Liver (tissue), 9 donors: Measurements from ENCODE around the gene GAS7. TPM values are rescaled to one million over a fixed set of nuclear protein-coding genes. Genes with fewer than 3 reads are reported as not detected.

ENCODE experiments used
- DNase-seq: peaks from one replicate; pipeline ENCODE4 v3.0.0-alpha.2; 2017; ENCODE audit warnings: low spot score
- H3K27ac ChIP-seq, 2 donors: one replicate each; pipeline ENCODE4 v1.7.0; 2013; ENCODE audit warnings: inconsistent platforms in 2 of 2, low read length in 2 of 2, control low read depth in 1 of 2, low read depth in 1 of 2, mild to moderate bottlenecking in 1 of 2
- H3K27me3 ChIP-seq, 4 donors: one replicate each; pipeline versions ENCODE4 v1.6.1 to v1.7.0; 2013; ENCODE audit warnings: low read length in 3 of 4, inconsistent platforms in 1 of 4, mild to moderate bottlenecking in 1 of 4, moderate library complexity in 1 of 4; ENCODE audit not compliant: control insufficient read depth in 4 of 4, insufficient read depth in 4 of 4
- H3K36me3 ChIP-seq, 4 donors: one replicate each; pipeline versions ENCODE4 v1.6.1 to v1.7.0; 2013; ENCODE audit warnings: low read length in 3 of 4, mild to moderate bottlenecking in 3 of 4, low read depth in 1 of 4, moderate library complexity in 1 of 4; ENCODE audit not compliant: control insufficient read depth in 4 of 4, insufficient read depth in 3 of 4
- H3K4me1 ChIP-seq, 4 donors: one replicate each; pipeline versions ENCODE4 v1.6.1 to v1.7.0; 2013; ENCODE audit warnings: low read length in 3 of 4, mild to moderate bottlenecking in 3 of 4, moderate library complexity in 1 of 4; ENCODE audit not compliant: control insufficient read depth in 4 of 4, insufficient read depth in 4 of 4
- H3K4me3 ChIP-seq, 3 donors: one replicate each; pipeline versions ENCODE4 v1.6.1 to v1.7.0; 2013; ENCODE audit warnings: low read length in 3 of 3, control low read depth in 1 of 3, low read depth in 1 of 3, mild to moderate bottlenecking in 1 of 3
- H3K9ac ChIP-seq, 2 donors: one replicate each; pipeline ENCODE4 v1.7.0; 2013; ENCODE audit warnings: low read length in 2 of 2, mild to moderate bottlenecking in 2 of 2, moderate library complexity in 2 of 2, control low read depth in 1 of 2, low read depth in 1 of 2
- H3K9me3 ChIP-seq, 4 donors: one replicate each; pipeline versions ENCODE4 v1.6.1 to v1.7.0; 2013; ENCODE audit warnings: low read length in 3 of 4; ENCODE audit not compliant: control insufficient read depth in 4 of 4
- EGR1 ChIP-seq, 2 donors: IDR thresholded peaks; 2 replicates each; pipeline ENCODE4 v1.6.1; 2016 to 2018; ENCODE audit warnings: antibody characterized with exemption in 2 of 2, low read depth in 2 of 2
- FOXA1 ChIP-seq: IDR thresholded peaks from 2 replicates; pipeline ENCODE4 v1.6.1; 2016; ENCODE audit warnings: antibody characterized with exemption
- FOXA2 ChIP-seq: IDR thresholded peaks from 2 replicates; pipeline ENCODE4 v1.6.1; 2016; ENCODE audit warnings: antibody characterized with exemption
- HNF4A ChIP-seq, 2 donors: conservative IDR thresholded peaks; 2 replicates each; pipeline ENCODE4 v1.6.1; 2016; ENCODE audit warnings: antibody characterized with exemption in 2 of 2, mild to moderate bottlenecking in 2 of 2
- HNF4G ChIP-seq: IDR thresholded peaks from 2 replicates; pipeline ENCODE4 v1.6.1; 2016; ENCODE audit warnings: antibody characterized with exemption
- JUND ChIP-seq, 2 donors: IDR thresholded peaks; 2 replicates each; pipeline ENCODE4 v1.6.1; 2016; ENCODE audit warnings: antibody characterized with exemption in 2 of 2
- NR2F2 ChIP-seq: IDR thresholded peaks from 2 replicates; pipeline ENCODE4 v1.6.1; 2016; ENCODE audit warnings: antibody characterized with exemption
- RAD21 ChIP-seq, 2 donors: IDR thresholded peaks; 2 replicates each; pipeline ENCODE4 v1.6.1; 2016; ENCODE audit warnings: antibody characterized with exemption in 2 of 2, mild to moderate bottlenecking in 2 of 2
- RXRA ChIP-seq, 2 donors: IDR thresholded peaks; 2 replicates each; pipeline ENCODE4 v1.6.1; 2017 to 2018; ENCODE audit warnings: antibody characterized with exemption in 2 of 2, mild to moderate bottlenecking in 1 of 2
- SP1 ChIP-seq: IDR thresholded peaks from 2 replicates; pipeline ENCODE4 v1.6.1; 2018; ENCODE audit warnings: antibody characterized with exemption, mild to moderate bottlenecking
- TAF1 ChIP-seq: conservative IDR thresholded peaks from 2 replicates; pipeline ENCODE4 v1.6.1; 2016; ENCODE audit warnings: antibody characterized with exemption, mild to moderate bottlenecking
- YY1 ChIP-seq: IDR thresholded peaks from 2 replicates; pipeline ENCODE4 v1.6.1; 2016; ENCODE audit warnings: antibody characterized with exemption, mild to moderate bottlenecking
- WGBS: extraction: QIAGEN DNeasy Blood & Tissue Kit; methylation state at CpG from one replicate; pipeline ENCODE4 v1.1.7; 2013; 5-methylcytosine and 5-hydroxymethylcytosine counted together
- polyA plus RNA-seq, 2 donors: library from polyadenylated mRNA; stranded (reverse) in 1 of 2; unstranded in 1 of 2; fragments of 200-250 nt in 1 of 2; fragments of >200 nt in 1 of 2; fragmentation: Nextera tagmentation in 1 of 2; extraction: Ambion mirVana in 1 of 2; gene quantifications; one replicate each; pipeline versions ENCODE4 v1.2.1 to v1.2.3, GENCODE V29; 2013 to 2015
- total RNA-seq, 2 donors: library from RNA; depleted of rRNA; stranded (reverse); fragments of >200 nt; gene quantifications; one replicate each; pipeline ENCODE4 v1.2.3, GENCODE V29; 2014
- TF ChIP-seq, protein P1 (sequence below): IDR thresholded peaks from 2 replicates; pipeline ENCODE4 v1.6.1; 2016; ENCODE audit warnings: antibody characterized with exemption
- TF ChIP-seq, protein P2 (sequence below): fragments of 150-350 bp; IDR thresholded peaks from 2 replicates; pipeline ENCODE4 v1.5.1; 2017; ENCODE audit warnings: improper control_type of control experiment, low read depth, low read length; ENCODE audit not compliant: missing input control
- TF ChIP-seq, protein P3 (sequence below): IDR thresholded peaks from 2 replicates; pipeline ENCODE4 v1.6.1; 2016; ENCODE audit warnings: antibody characterized with exemption
- TF ChIP-seq, protein P4 (sequence below): IDR thresholded peaks from 2 replicates; pipeline ENCODE4 v1.6.1; 2016; ENCODE audit warnings: antibody characterized with exemption, mild to moderate bottlenecking
- donor health status: healthy.
- donor health status: healthy.
- donor health status: healthy.
- donor health status: healthy.
- donor health status: healthy.

Gene GAS7
- total and polyA plus RNA-seq, 4 donors = 0.79 to 6.1 (median 2.5) TPM

DNA sequence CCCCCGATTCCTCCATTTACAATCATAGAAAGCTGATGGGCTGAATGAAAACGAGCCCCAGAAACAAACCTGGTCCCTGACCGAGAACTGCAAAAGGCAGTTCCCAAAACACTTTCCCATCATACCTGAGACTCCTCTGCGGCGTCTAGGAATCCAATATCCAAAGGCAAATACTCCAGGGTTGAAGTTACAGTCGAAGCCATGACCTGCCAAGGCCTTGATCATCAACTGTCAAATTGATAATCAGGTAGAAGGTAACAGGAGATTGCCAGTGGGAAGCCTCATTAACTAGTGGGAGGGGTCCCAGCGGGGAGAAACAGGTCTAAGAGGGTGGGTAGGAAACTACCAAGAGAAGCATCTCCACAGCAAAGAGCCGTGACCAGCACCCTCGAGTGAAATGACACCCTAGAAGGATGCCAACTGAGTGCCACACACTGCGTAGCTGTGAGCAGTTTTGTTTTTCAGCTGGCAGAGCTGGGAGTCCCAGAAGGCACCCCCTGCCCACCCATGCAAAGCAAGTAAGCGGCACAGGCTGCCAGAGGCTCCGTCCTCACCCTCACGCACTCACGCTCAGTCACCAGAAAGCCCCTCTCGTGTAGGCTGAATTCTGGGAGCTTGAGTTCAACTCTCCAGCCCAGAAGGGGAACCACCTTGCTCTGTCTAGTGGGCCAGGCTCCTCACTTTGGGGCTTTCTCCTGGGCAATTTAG is 146.1 kb downstream of the GAS7 start:
- Histone ChIP-seq H3K9ac (no peak overlapping the region), H3K9me3 (no peaks in the 10 kb centered on the region), H3K27ac (no peak overlapping the region), H3K36me3 (no peaks in the 10 kb centered on the region), H3K4me1 (no peaks in the 10 kb centered on the region), H3K4me3 (no peak overlapping the region), H3K27me3 (no peaks in the 10 kb centered on the region)
- TF ChIP-seq, protein P1, sequence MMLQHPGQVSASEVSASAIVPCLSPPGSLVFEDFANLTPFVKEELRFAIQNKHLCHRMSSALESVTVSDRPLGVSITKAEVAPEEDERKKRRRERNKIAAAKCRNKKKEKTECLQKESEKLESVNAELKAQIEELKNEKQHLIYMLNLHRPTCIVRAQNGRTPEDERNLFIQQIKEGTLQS = no peak
- TF ChIP-seq, protein P2, sequence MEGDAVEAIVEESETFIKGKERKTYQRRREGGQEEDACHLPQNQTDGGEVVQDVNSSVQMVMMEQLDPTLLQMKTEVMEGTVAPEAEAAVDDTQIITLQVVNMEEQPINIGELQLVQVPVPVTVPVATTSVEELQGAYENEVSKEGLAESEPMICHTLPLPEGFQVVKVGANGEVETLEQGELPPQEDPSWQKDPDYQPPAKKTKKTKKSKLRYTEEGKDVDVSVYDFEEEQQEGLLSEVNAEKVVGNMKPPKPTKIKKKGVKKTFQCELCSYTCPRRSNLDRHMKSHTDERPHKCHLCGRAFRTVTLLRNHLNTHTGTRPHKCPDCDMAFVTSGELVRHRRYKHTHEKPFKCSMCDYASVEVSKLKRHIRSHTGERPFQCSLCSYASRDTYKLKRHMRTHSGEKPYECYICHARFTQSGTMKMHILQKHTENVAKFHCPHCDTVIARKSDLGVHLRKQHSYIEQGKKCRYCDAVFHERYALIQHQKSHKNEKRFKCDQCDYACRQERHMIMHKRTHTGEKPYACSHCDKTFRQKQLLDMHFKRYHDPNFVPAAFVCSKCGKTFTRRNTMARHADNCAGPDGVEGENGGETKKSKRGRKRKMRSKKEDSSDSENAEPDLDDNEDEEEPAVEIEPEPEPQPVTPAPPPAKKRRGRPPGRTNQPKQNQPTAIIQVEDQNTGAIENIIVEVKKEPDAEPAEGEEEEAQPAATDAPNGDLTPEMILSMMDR = no peak
- TF ChIP-seq RAD21 (IDR thresholded peaks at IDR 0.05) (no peak), YY1 (no peak), RXRA (IDR thresholded peaks at IDR 0.05) (no peak), FOXA2 (no peak)
- DNase-seq = no peak
- 75% methylated on average over 15 of the region's 15 CpGs for WGBS

DNA sequence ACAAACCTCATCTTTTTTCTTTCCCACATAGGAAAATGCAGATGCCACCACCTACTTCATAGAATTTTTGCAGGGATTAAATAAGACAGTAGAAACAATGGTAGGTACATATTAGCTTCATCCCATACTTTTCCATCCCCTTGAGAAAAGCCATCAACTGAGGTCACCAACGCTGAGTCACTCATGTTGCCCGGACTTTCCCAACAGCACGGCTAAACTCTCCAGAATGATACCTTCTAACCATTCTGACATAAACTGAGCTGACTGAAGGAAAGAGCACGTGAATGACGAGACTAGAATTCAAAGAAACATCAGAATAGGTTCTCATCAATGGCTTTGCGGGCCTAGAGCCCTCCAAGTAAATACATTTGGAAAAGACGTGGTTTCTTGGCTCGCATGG is 147.3 kb downstream of the GAS7 start:
- TF ChIP-seq NR2F2 = no peak
- TF ChIP-seq TAF1 = no peak
- TF ChIP-seq YY1 = no peak
- TF ChIP-seq HNF4G = no peak
- TF ChIP-seq, protein P2 = no peak
- TF ChIP-seq, protein P3, sequence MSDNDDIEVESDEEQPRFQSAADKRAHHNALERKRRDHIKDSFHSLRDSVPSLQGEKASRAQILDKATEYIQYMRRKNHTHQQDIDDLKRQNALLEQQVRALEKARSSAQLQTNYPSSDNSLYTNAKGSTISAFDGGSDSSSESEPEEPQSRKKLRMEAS = no peak
- TF ChIP-seq, protein P4, sequence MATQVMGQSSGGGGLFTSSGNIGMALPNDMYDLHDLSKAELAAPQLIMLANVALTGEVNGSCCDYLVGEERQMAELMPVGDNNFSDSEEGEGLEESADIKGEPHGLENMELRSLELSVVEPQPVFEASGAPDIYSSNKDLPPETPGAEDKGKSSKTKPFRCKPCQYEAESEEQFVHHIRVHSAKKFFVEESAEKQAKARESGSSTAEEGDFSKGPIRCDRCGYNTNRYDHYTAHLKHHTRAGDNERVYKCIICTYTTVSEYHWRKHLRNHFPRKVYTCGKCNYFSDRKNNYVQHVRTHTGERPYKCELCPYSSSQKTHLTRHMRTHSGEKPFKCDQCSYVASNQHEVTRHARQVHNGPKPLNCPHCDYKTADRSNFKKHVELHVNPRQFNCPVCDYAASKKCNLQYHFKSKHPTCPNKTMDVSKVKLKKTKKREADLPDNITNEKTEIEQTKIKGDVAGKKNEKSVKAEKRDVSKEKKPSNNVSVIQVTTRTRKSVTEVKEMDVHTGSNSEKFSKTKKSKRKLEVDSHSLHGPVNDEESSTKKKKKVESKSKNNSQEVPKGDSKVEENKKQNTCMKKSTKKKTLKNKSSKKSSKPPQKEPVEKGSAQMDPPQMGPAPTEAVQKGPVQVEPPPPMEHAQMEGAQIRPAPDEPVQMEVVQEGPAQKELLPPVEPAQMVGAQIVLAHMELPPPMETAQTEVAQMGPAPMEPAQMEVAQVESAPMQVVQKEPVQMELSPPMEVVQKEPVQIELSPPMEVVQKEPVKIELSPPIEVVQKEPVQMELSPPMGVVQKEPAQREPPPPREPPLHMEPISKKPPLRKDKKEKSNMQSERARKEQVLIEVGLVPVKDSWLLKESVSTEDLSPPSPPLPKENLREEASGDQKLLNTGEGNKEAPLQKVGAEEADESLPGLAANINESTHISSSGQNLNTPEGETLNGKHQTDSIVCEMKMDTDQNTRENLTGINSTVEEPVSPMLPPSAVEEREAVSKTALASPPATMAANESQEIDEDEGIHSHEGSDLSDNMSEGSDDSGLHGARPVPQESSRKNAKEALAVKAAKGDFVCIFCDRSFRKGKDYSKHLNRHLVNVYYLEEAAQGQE = no peak
- TF ChIP-seq, protein P1 = no peak
- TF ChIP-seq FOXA2 = no peak
- TF ChIP-seq FOXA1 = no peak
- TF ChIP-seq JUND (IDR thresholded peaks at IDR 0.05) = no peak
- no peak for TF ChIP-seq HNF4A (conservative IDR thresholded peaks at IDR 0.05)
- no peak for TF ChIP-seq EGR1 (IDR thresholded peaks at IDR 0.05; ENCODE audit: low read depth in 2 of 2)
- TF ChIP-seq SP1 = no peak
- Histone ChIP-seq H3K4me3 (no peak overlapping the region), H3K36me3 (no peaks in the 10 kb centered on the region), H3K9ac (no peak overlapping the region), H3K27ac (no peak overlapping the region), H3K4me1 (no peaks in the 10 kb centered on the region), H3K27me3 (no peaks in the 10 kb centered on the region), H3K9me3 (no peaks in the 10 kb centered on the region)
- 80% methylated on average over 8 of the region's 8 CpGs for WGBS
- DNase-seq = no peak
